T-cell (primary cell): ENCODE measurements around the gene DFFA. TPM values are rescaled to one million over a fixed set of nuclear protein-coding genes. Genes with fewer than 3 reads are reported as not detected.

Experiments used
- ATAC-seq, 4 experiments: fragments of 200-7000 bp in 3 of 4; fragments of 150-1000 bp in 1 of 4; cut with Tn5 transposase; replicated peaks in 1 of 4; 1 replicate in 3 of 4; 2 replicates in 1 of 4; pipeline ENCODE4 v1.10.0; 2021; ENCODE audit warnings: moderate library complexity in 3 of 4, mild to moderate bottlenecking in 2 of 4, moderate number of reproducible peaks in 1 of 4
- CTCF ChIA-PET, 2 donors: fragments of 300-600 bp; sonication (Branson Sonifier 250); formaldehyde crosslinking; loops; one replicate each; lab custom pipeline; 2022; ENCODE audit warnings: antibody characterized with exemption in 2 of 2; lab: Charles Lee
- POLR2A ChIA-PET, 2 donors: fragments of 300-600 bp; sonication (Branson Sonifier 250); formaldehyde crosslinking; loops; one replicate each; lab custom pipeline; 2022; ENCODE audit warnings: antibody characterized with exemption in 2 of 2; lab: Charles Lee
- DNase-seq, 35 experiments: peaks; one replicate each; pipeline versions ENCODE4 v3.0.0 to v3.0.0-alpha.2; 2013 to 2023
- H3K27ac ChIP-seq: one replicate; pipeline ENCODE4 v1.5.1; 2013; ENCODE audit warnings: low read length
- H3K27me3 ChIP-seq, 2 experiments: replicated peaks in 1 of 2; 1 replicate in 1 of 2; 2 replicates in 1 of 2; pipeline versions ENCODE4 v1.6.1 to v1.7.0; 2013; ENCODE audit warnings: low read length in 1 of 2, mixed read lengths in 1 of 2; ENCODE audit not compliant: control insufficient read depth in 2 of 2, insufficient read depth in 2 of 2; ENCODE audit errors: extremely low read depth in 1 of 2
- H3K36me3 ChIP-seq, 2 donors: 1 replicate in 1 of 2; 2 replicates in 1 of 2; pipeline versions ENCODE4 v1.6.1 to v1.7.0; 2013; ENCODE audit warnings: low read length in 1 of 2; ENCODE audit not compliant: control insufficient read depth in 2 of 2, insufficient read depth in 1 of 2; ENCODE audit errors: extremely low read depth in 1 of 2
- H3K4me1 ChIP-seq, 2 experiments: 1 replicate in 1 of 2; 2 replicates in 1 of 2; pipeline versions ENCODE4 v1.6.1 to v1.7.0; 2013; ENCODE audit warnings: low read length in 2 of 2, mixed read lengths in 1 of 2; ENCODE audit not compliant: insufficient read depth in 2 of 2, control insufficient read depth in 1 of 2; ENCODE audit errors: extremely low read depth in 1 of 2
- H3K4me3 ChIP-seq, 2 donors: 1 replicate in 1 of 2; 2 replicates in 1 of 2; pipeline versions ENCODE4 v1.5.1 to v1.7.0; 2013; ENCODE audit warnings: mild to moderate bottlenecking in 2 of 2, low read length in 1 of 2, moderate library complexity in 1 of 2; ENCODE audit not compliant: control insufficient read depth in 1 of 2; ENCODE audit errors: extremely low read depth in 1 of 2
- H3K9me3 ChIP-seq: 2 replicates; pipeline ENCODE4 v1.7.0; 2013
- H3K27ac Mint-ChIP-seq, 2 donors: one replicate each; pipeline ENCODE4 v1.8.0; 2020 to 2021; ENCODE audit warnings: mild to moderate bottlenecking in 2 of 2, mixed read lengths in 2 of 2
- H3K27me3 Mint-ChIP-seq, 2 donors: one replicate each; pipeline ENCODE4 v1.8.0; 2021 to 2022; ENCODE audit warnings: mixed read lengths in 2 of 2
- H3K36me3 Mint-ChIP-seq: one replicate; pipeline ENCODE4 v1.8.0; 2021; ENCODE audit warnings: mixed read lengths
- H3K4me1 Mint-ChIP-seq, 3 donors: one replicate each; pipeline ENCODE4 v1.8.0; 2020 to 2022; ENCODE audit warnings: mixed read lengths in 3 of 3, mild to moderate bottlenecking in 1 of 3
- H3K4me3 Mint-ChIP-seq, 3 donors: one replicate each; pipeline ENCODE4 v1.8.0; 2020 to 2022; ENCODE audit warnings: mild to moderate bottlenecking in 3 of 3, mixed read lengths in 3 of 3, moderate library complexity in 3 of 3
- H3K9me3 Mint-ChIP-seq, 3 donors: one replicate each; pipeline ENCODE4 v1.8.0; 2020 to 2022; ENCODE audit warnings: mixed read lengths in 3 of 3
- WGBS: methylation state at CpG from one replicate; pipeline ENCODE4 v1.1.5; 2013; ENCODE audit warnings: missing lambda C conversion rate; ENCODE audit not compliant: insufficient coverage; 5-methylcytosine and 5-hydroxymethylcytosine counted together
- total RNA-seq, 35 experiments: library from RNA in 6 of 35; stranded (reverse) in 6 of 35; fragments of 120-200 nt in 1 of 35; gene quantifications; one replicate each; pipeline versions ENCODE4 v1.2.1 to v1.2.4 and lab custom pipeline; 2013 to 2026

DFFA gene
- total RNA-seq, 5 donors from 2014 or later (not counting 1 experiment from before 2014, with no cell fraction given), result 19.3 to 32.9 (median 26.0) TPM

GRCh38 chr1:10444248-10444647 lies 28.1 kb downstream of the DFFA start:
- Mint-ChIP-seq H3K4me3 (no peak overlapping the region), H3K27ac (no peak overlapping the region), H3K4me1 (no peaks in the 10 kb centered on the region), H3K9me3 (no peaks in the 10 kb centered on the region), H3K27me3 (no peaks in the 10 kb centered on the region), H3K36me3 (peaks cover 5% of the 10 kb centered on the region)
- no peak for DNase-seq
- POLR2A ChIA-PET, result no interaction called here
- Histone ChIP-seq H3K36me3 (no peaks in the 10 kb centered on the region), H3K4me3 (no peak overlapping the region), H3K4me1 (no peaks in the 10 kb centered on the region), H3K27ac (no peak overlapping the region), H3K9me3 (no peaks in the 10 kb centered on the region), H3K27me3 (peaks cover 0 to 1% of the 10 kb centered on the region in 2 experiments)
- 100% methylated on average over 3 of the region's 6 CpGs for WGBS
- CTCF ChIA-PET, result no interaction called here
- no peak for ATAC-seq

- Histone ChIP-seq H3K4me1 (no peaks in the 10 kb centered on the region), H3K4me3 (no peak overlapping the region), H3K9me3 (no peaks in the 10 kb centered on the region), H3K27me3 (no peaks in the 10 kb centered on the region), H3K36me3 (no peaks in the 10 kb centered on the region), H3K27ac (no peak overlapping the region)
- ATAC-seq (no peak), DNase-seq (no peak)
- WGBS, result 92% methylated on average over 3 of the region's 5 CpGs
- no peaks in the 10 kb centered on the region for H3K4me1 Mint-ChIP-seq
- no peaks in the 10 kb centered on the region for H3K27me3 Mint-ChIP-seq
- peaks cover 3% of the 10 kb centered on the region for H3K36me3 Mint-ChIP-seq
- no peak overlapping the region for H3K27ac Mint-ChIP-seq
- ChIA-PET CTCF (no interaction called here), POLR2A (no interaction called here)
- no peak overlapping the region for H3K4me3 Mint-ChIP-seq
- H3K9me3 Mint-ChIP-seq, result no peaks in the 10 kb centered on the region
Observed at GRCh38 chr1:10440794-10441193, 31.5 kb downstream of the DFFA start.

GRCh38 chr1:10440305-10440704 lies 32.0 kb downstream of the DFFA start:
- ATAC-seq (no peak), DNase-seq (no peak)
- Mint-ChIP-seq H3K27me3 (no peaks in the 10 kb centered on the region), H3K4me3 (no peak overlapping the region), H3K27ac (no peak overlapping the region), H3K36me3 (peaks cover 3% of the 10 kb centered on the region), H3K4me1 (no peaks in the 10 kb centered on the region), H3K9me3 (no peaks in the 10 kb centered on the region)
- no peak overlapping the region for H3K27ac ChIP-seq
- H3K9me3 ChIP-seq, result no peaks in the 10 kb centered on the region
- no peak overlapping the region for H3K4me3 ChIP-seq
- no peaks in the 10 kb centered on the region for H3K27me3 ChIP-seq
- no peaks in the 10 kb centered on the region for H3K36me3 ChIP-seq
- no CpG with 5 or more reads among the region's 2 CpGs for WGBS
- CTCF ChIA-PET, result no interaction called here
- H3K4me1 ChIP-seq, result no peaks in the 10 kb centered on the region
- POLR2A ChIA-PET, result no interaction called here

GRCh38 chr1:10438677-10439163 lies 33.6 kb downstream of the DFFA start:
- Mint-ChIP-seq H3K4me1 (no peaks in the 10 kb centered on the region), H3K4me3 (no peak overlapping the region), H3K27ac (no peak overlapping the region), H3K36me3 (peaks cover 3% of the 10 kb centered on the region), H3K9me3 (no peaks in the 10 kb centered on the region), H3K27me3 (no peaks in the 10 kb centered on the region)
- Histone ChIP-seq H3K4me1 (no peaks in the 10 kb centered on the region), H3K9me3 (no peaks in the 10 kb centered on the region), H3K27me3 (no peaks in the 10 kb centered on the region), H3K36me3 (no peaks in the 10 kb centered on the region), H3K4me3 (no peak overlapping the region), H3K27ac (no peak overlapping the region)
- WGBS, result 96% methylated on average over 3 of the region's 7 CpGs
- ATAC-seq (no peak), DNase-seq (no peak)
- ChIA-PET POLR2A (no interaction called here), CTCF (interaction anchor here in 1 of 2 donors (0.8 kb wide), 1 partner anchor 9 kb away, joined by 4 read pairs; the partner anchor contains the start of gene CENPS)

- WGBS, result no CpG with 5 or more reads among the region's 1 CpG
- Mint-ChIP-seq H3K36me3 (peaks cover 3% of the 10 kb centered on the region), H3K27ac (no peak overlapping the region), H3K27me3 (no peaks in the 10 kb centered on the region), H3K9me3 (no peaks in the 10 kb centered on the region), H3K4me3 (no peak overlapping the region), H3K4me1 (peaks cover 0 to 5% (median 3%) of the 10 kb centered on the region in 3 donors)
- Histone ChIP-seq H3K27me3 (no peaks in the 10 kb centered on the region), H3K27ac (no peak overlapping the region), H3K9me3 (no peaks in the 10 kb centered on the region), H3K4me3 (no peak overlapping the region), H3K36me3 (no peaks in the 10 kb centered on the region), H3K4me1 (no peaks in the 10 kb centered on the region)
- ChIA-PET POLR2A (no interaction called here), CTCF (interaction anchor here in 1 of 2 donors (0.7 kb wide), 1 partner anchor 104 kb away, joined by 3 read pairs; no protein-coding TSS in a partner anchor)
- ATAC-seq (no peak), DNase-seq (no peak)
Observed at GRCh38 chr1:10437052-10437451, 35.3 kb downstream of the DFFA start.

- H3K27ac ChIP-seq, result no peak overlapping the region
- ChIA-PET CTCF (no interaction called here), POLR2A (interaction anchor here in 1 of 2 donors (0.6 kb wide), 1 partner anchor 9 kb away, joined by 12 read pairs; no protein-coding TSS in a partner anchor)
- H3K27ac Mint-ChIP-seq, result no peak overlapping the region
- H3K9me3 ChIP-seq, result no peaks in the 10 kb centered on the region
- no peaks in the 10 kb centered on the region for H3K27me3 ChIP-seq
- H3K9me3 Mint-ChIP-seq, result no peaks in the 10 kb centered on the region
- no peaks in the 10 kb centered on the region for H3K36me3 ChIP-seq
- 100% methylated on average over 1 of the region's 5 CpGs for WGBS
- peaks cover 15 to 20% (median 20%) of the 10 kb centered on the region in 3 donors for H3K4me1 Mint-ChIP-seq
- no peak overlapping the region for H3K4me3 ChIP-seq
- no peak for ATAC-seq
- no peaks in the 10 kb centered on the region for H3K27me3 Mint-ChIP-seq
- H3K4me3 Mint-ChIP-seq, result no peak overlapping the region
- H3K36me3 Mint-ChIP-seq, result no peaks in the 10 kb centered on the region
- peaks cover 7 to 15% of the 10 kb centered on the region in 2 experiments for H3K4me1 ChIP-seq
- no peak for DNase-seq
Observed at GRCh38 chr1:10434590-10434989, 37.7 kb downstream of the DFFA start.
